K562 treated with DMSO at 1 percent for 12 hours (cell line): ENCODE measurements around the gene NXF1. TPM values are rescaled to one million over a fixed set of nuclear protein-coding genes. Genes with fewer than 3 reads are reported as not detected.

Source experiments
- total RNA-seq: library from RNA; unstranded; fragments of 300-600 nt; gene quantifications from 2 replicates; pipeline ENCODE4 v1.2.3, GENCODE V29; 2022; ENCODE audit not compliant: insufficient read depth

The NXF1 gene
- 80.0 and 120 TPM in 2 replicates for total RNA-seq

GRCh38 chr11:62805076-62805892, at the start of gene NXF1:
Gene NXF1 (minus strand): TSS chr11:62805440. CDS start chr11:62805356, 84 bp downstream.

DNA sequence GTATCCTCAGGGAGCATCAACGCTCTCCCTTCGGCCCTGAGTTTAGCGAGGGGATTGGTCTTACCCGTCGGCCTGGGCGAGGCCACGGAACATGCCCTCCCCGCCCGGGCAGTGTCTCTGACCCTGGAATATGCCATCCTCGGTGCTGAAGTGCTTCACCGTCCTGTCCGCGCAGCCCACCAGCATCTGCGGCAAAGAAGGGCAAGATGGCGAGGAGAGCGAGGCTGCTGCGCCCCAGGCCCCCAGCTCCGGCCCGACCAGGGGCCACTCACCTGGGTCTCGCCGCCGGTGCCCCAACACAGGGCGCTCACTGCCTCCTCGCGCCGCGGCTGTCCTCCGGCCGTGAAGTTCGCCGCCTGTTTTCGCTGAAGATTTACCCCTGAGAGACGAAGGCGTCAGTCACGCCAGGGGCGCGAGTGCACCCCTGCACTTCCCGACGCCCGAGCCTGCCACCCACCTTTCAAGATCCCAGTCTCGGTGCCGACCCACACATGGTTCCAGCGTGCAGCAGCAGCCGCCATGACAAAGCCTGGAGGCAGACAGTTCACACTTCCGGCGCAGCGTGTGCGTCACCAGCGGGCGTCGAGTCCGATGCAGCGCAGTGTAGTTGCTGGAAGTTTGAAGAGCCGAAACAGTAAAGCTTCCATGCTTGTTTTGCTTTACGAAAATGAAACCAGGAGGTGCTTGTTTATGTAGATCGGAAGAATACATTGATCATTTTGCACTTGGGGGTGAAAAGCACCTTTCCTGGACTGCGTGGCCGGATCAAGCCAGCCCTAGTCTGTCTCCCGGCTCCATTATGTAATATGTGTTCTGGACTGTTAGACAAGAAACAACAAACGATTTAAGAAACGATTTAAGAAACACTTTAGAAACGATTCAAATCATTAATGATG, 34.1 kb upstream of the NXF1 start, which contains the start of gene WDR74:
Gene WDR74 (minus strand): TSS at position 541 of the 896 bp plus-strand sequence. CDS start 20 bp downstream, at position 521.

DNA sequence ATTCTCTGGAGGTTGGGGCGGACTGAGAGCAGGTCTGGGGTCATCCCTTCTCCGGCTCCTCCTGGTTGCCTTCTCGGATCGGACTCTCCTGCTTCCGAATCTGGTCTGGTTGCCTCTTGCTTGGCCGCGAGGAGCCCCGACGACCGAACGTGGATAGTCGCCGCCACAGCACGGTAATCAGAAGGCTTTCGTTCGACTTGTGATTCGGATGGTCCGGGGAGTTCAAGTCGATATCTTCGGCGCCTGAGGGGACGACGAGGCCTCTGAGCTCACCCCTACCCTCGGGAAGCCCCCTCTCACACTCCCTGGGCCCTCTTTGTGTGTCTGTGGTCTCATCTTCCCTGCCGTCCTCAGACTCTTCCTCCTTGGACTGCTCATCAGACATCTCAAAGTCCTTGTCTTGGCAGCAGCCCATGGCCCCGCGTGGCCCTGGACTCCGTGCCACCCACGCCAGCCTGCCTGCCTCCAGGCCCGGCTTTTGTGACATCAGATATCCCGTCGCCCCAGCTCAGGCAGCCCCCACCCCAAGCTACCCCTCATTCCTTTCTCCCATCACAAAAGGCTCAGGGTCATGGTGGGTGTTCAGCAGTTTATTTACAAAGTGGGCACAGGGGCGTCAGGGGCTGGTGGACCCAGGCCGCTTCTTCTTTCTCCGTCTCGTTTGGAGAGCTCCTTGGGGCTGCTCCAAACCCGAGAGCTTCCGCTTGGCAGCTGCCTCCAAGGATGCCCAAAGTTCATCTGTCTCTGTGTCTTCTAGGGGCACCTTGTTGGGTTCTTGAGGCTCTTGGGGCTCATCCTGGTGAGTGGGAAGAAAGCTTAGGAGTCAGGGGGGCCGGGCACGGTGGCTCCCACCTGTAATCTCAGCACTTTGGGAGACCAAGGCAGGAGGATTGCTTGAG, 27.3 kb upstream of the NXF1 start, which contains the start of gene TEX54:
Gene TEX54 (minus strand): TSS at position 506 of the 899 bp plus-strand sequence.

GRCh38 chr11:62831520-62832335, 26.5 kb upstream of the NXF1 start, which contains the start of gene STX5:
Gene STX5 (minus strand): TSS chr11:62832051. CDS start chr11:62831243, 808 bp downstream.

DNA sequence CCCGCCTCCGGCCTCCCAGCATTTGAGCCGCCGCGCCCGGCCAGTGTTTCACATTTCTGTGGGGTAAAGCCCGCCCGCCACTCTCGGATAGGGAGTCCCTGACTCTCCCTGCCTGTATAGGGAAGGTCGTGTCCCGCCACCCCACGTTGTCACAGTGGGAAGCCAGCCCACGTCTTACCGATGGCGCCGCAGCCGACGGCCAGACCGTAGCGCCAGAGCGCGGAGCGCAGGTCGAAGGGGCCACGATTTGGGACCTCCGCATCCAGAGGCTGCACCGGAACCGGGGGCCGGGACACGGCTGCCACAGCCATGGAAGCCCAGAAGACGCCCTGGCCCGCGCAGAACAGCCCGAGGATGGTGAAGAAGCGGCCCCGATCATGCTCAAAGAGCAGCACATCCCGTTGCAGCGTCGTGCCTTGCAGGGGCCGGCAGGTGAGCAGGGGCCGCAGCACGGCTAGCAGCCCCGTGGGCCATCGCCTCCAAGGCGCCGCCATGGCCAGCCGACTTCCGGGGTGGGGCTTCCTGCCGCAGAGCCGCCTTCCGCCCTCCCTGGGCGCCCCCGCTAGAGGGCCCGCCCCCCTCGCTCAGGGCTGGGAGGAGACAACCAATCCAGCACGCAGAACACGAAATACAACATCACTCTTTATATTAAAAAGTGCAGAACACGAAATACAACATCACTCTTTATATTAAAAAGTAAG, 13.6 kb downstream of the NXF1 start, which contains the start of gene TMEM223:
Gene TMEM223 (minus strand): TSS at position 506 of the 701 bp plus-strand sequence. CDS start 12 bp downstream, at position 494.

GRCh38 chr11:62787005-62787759, 18.1 kb downstream of the NXF1 start, which contains the start of gene TMEM179B:
Gene TMEM179B (plus strand): TSS chr11:62787402. CDS start chr11:62787432, 30 bp downstream.

GRCh38 chr11:62771144-62772021, 33.9 kb downstream of the NXF1 start, which contains the start of gene TAF6L:
Gene TAF6L (plus strand): TSS chr11:62771396. CDS start chr11:62775784, 4,388 bp downstream.

DNA sequence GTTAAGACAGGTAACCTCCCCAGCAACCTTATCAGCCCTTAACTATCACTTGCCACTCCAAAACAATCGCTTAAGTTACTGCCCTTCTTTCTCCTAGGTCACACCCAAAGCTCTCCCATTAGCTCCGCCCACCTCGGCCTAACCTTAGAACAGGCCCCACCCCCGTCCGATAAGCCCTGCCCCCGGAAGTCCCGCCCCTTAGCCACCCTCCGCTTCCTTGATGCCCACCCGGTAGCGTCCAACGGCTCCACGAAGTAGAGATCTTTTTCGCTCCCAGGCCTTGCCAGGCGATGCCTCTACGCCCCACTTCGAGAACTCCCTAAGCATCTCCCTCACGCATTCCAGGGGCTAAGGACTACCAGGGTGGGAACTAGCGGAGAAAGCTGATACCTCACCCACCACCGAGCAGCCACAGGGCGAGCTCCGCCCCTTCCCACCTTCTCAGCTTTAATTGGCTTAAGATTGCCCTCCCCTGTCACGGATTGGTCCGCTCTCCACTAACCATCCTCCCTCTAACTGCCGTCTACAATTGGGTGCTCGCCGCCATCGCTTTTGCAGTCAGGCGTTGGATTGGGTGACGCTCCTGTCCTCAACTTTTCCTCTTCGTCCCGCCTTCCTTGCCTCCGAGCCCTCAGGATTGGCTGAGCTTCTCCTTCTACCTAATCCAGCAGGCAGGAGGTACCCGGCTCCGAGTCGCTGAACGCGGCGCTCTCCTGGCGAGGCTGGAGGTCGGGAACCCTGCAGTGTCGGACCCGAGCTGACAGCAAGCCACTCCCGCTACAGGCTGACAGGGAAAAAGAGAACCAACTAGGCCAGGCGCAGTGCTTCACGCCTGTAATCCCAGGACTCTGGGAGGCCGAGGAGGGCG, 51.3 kb downstream of the NXF1 start, which contains the start of gene ZBTB3:
Gene ZBTB3 (minus strand): TSS at position 425 of the 868 bp plus-strand sequence. CDS start 496 bp downstream, outside the sequence.

Other genes with a start within 250 kb of the NXF1 start
- gene EEF1G, start 231.5 kb downstream of the NXF1 start, total RNA-seq, result 3,985 and 3,989 TPM in 2 replicates
- 16.7 and 23.4 TPM in 2 replicates for gene TUT1, start 213.9 kb downstream of the NXF1 start, total RNA-seq
- 62.1 and 107 TPM in 2 replicates for gene MTA2, start 203.6 kb downstream of the NXF1 start, total RNA-seq
- gene EML3, start 192.7 kb downstream of the NXF1 start, total RNA-seq, result 21.6 and 34.7 TPM in 2 replicates
- 0.81 and 3.0 TPM in 2 replicates for gene ROM1, start 192.2 kb downstream of the NXF1 start, total RNA-seq
- 94.9 and 105 TPM in 2 replicates for gene B3GAT3, start 183.5 kb downstream of the NXF1 start, total RNA-seq
- gene GANAB, start 158.8 kb downstream of the NXF1 start, total RNA-seq, result 161 and 356 TPM in 2 replicates
- 27.2 and 37.6 TPM in 2 replicates for gene INTS5, start 152.1 kb downstream of the NXF1 start, total RNA-seq
- 157 and 173 TPM in 2 replicates for gene C11orf98, start 140.2 kb downstream of the NXF1 start, total RNA-seq
- 50.4 and 52.2 TPM in 2 replicates for gene CSKMT, start 140.1 kb downstream of the NXF1 start, total RNA-seq
- gene UQCC3, start 133.8 kb downstream of the NXF1 start, total RNA-seq, result 17.8 and 31.3 TPM in 2 replicates
- gene LBHD1, start 133.2 kb downstream of the NXF1 start, total RNA-seq, result 3.6 and 10.6 TPM in 2 replicates
- 242 and 314 TPM in 2 replicates for gene UBXN1, start 126.4 kb downstream of the NXF1 start, total RNA-seq
- gene LRRN4CL, start 115.9 kb downstream of the NXF1 start, total RNA-seq, result 0.70 TPM in 1 of 2 replicates, not detected in the other
- gene BSCL2, start 98.0 kb downstream of the NXF1 start, total RNA-seq, result 44.2 and 44.8 TPM in 2 replicates
- gene GNG3, start 97.8 kb downstream of the NXF1 start, total RNA-seq, result not detected in 2 replicates
- gene HNRNPUL2, start 78.0 kb downstream of the NXF1 start, total RNA-seq, result 17.1 and 39.0 TPM in 2 replicates
- gene TTC9C, start 77.0 kb downstream of the NXF1 start, total RNA-seq, result 32.8 and 62.0 TPM in 2 replicates
- 1.9 and 3.0 TPM in 2 replicates for gene ZBTB3, start 51.3 kb downstream of the NXF1 start, total RNA-seq
- 150 and 166 TPM in 2 replicates for gene POLR2G, start 43.9 kb downstream of the NXF1 start, total RNA-seq
- gene TAF6L, start 34.0 kb downstream of the NXF1 start, total RNA-seq, result 26.4 and 31.9 TPM in 2 replicates
- 42.8 and 48.4 TPM in 2 replicates for gene TMEM179B, start 18.0 kb downstream of the NXF1 start, total RNA-seq
- 21.7 and 26.1 TPM in 2 replicates for gene TMEM223, start 13.4 kb downstream of the NXF1 start, total RNA-seq
- 66.0 and 83.3 TPM in 2 replicates for gene STX5, start 26.6 kb upstream of the NXF1 start, total RNA-seq
- not detected in 2 replicates for gene TEX54, start 27.4 kb upstream of the NXF1 start, total RNA-seq
- 47.8 and 60.3 TPM in 2 replicates for gene WDR74, start 34.1 kb upstream of the NXF1 start, total RNA-seq
- gene SLC3A2, start 75.5 kb upstream of the NXF1 start, total RNA-seq, result 391 and 414 TPM in 2 replicates
- gene CHRM1, start 115.9 kb upstream of the NXF1 start, total RNA-seq, result not detected in 2 replicates
- not detected in 2 replicates for gene SLC22A6, start 179.5 kb upstream of the NXF1 start, total RNA-seq
- gene SLC22A8, start 210.4 kb upstream of the NXF1 start, total RNA-seq, result not detected in 2 replicates